ENCODE measurements around the gene ARSA.
"Not testable (repeated sequence)": the region's sequence is repeated elsewhere in the genome, so short reads cannot be mapped to it uniquely, and the experiment has no call there.

Gene ARSA

GRCh38 chr22:50609599-50609998 is 18.4 kb downstream of the ARSA start:
- Histone ChIP-seq H3K27ac (ENCODE audit: insufficient read depth, low read depth, low read length, poor library complexity, severe bottlenecking) (no peak overlapping the region), H3K9me3 (ENCODE audit: control insufficient read depth, low read length) (no peaks in the 10 kb centered on the region), H3K36me3 (ENCODE audit: control insufficient read depth, insufficient read depth, low read length) (no peaks in the 10 kb centered on the region), H3K27me3 (ENCODE audit: control insufficient read depth, insufficient read depth, low read length, poor library complexity, severe bottlenecking) (peaks cover 45% of the 10 kb centered on the region), H3K4me1 (ENCODE audit: control insufficient read depth, insufficient read depth, low read length) (no peaks in the 10 kb centered on the region), H3K4me3 (ENCODE audit: insufficient read depth, low read depth, low read length) (no peak overlapping the region)
- WGBS, 2 experiments = 86 to 88% methylated on average over 12 of the region's 12 CpGs

GRCh38 chr22:50608996-50609395 is 19.0 kb downstream of the ARSA start:
- 95 to 96% methylated on average over 10 of the region's 10 CpGs for WGBS, 2 experiments
- H3K27me3 ChIP-seq (ENCODE audit: control insufficient read depth, insufficient read depth, low read length, poor library complexity, severe bottlenecking) = peaks cover 50% of the 10 kb centered on the region
- no peaks in the 10 kb centered on the region for H3K9me3 ChIP-seq (ENCODE audit: control insufficient read depth, low read length)
- no peaks in the 10 kb centered on the region for H3K36me3 ChIP-seq (ENCODE audit: control insufficient read depth, insufficient read depth, low read length)
- H3K4me3 ChIP-seq (ENCODE audit: insufficient read depth, low read depth, low read length) = no peak overlapping the region
- no peaks in the 10 kb centered on the region for H3K4me1 ChIP-seq (ENCODE audit: control insufficient read depth, insufficient read depth, low read length)
- H3K27ac ChIP-seq (ENCODE audit: insufficient read depth, low read depth, low read length, poor library complexity, severe bottlenecking) = no peak overlapping the region

GRCh38 chr22:50608058-50608840 is 19.7 kb downstream of the ARSA start:
- not testable (repeated sequence) for H3K4me3 ChIP-seq (ENCODE audit: insufficient read depth, low read depth, low read length); H3K9me3 ChIP-seq (ENCODE audit: control insufficient read depth, low read length); H3K27ac ChIP-seq (ENCODE audit: insufficient read depth, low read depth, low read length, poor library complexity, severe bottlenecking); H3K36me3 ChIP-seq (ENCODE audit: control insufficient read depth, insufficient read depth, low read length); H3K4me1 ChIP-seq (ENCODE audit: control insufficient read depth, insufficient read depth, low read length)
- H3K27me3 ChIP-seq (ENCODE audit: control insufficient read depth, insufficient read depth, low read length, poor library complexity, severe bottlenecking) = peaks cover 54% of the 10 kb centered on the region
- 91 to 92% methylated on average over 39 of the region's 39 CpGs for WGBS, 2 experiments

GRCh38 chr22:50607659-50608020 is 20.3 kb downstream of the ARSA start:
- 86 to 88% methylated on average over 6 of the region's 6 CpGs for WGBS, 2 experiments
- no peak overlapping the region for H3K4me3 ChIP-seq (ENCODE audit: insufficient read depth, low read depth, low read length)
- H3K4me1 ChIP-seq (ENCODE audit: control insufficient read depth, insufficient read depth, low read length) = no peaks in the 10 kb centered on the region
- no peaks in the 10 kb centered on the region for H3K9me3 ChIP-seq (ENCODE audit: control insufficient read depth, low read length)
- H3K27ac ChIP-seq (ENCODE audit: insufficient read depth, low read depth, low read length, poor library complexity, severe bottlenecking) = no peak overlapping the region
- H3K27me3 ChIP-seq (ENCODE audit: control insufficient read depth, insufficient read depth, low read length, poor library complexity, severe bottlenecking) = peaks cover 56% of the 10 kb centered on the region
- no peaks in the 10 kb centered on the region for H3K36me3 ChIP-seq (ENCODE audit: control insufficient read depth, insufficient read depth, low read length)

- WGBS, 2 experiments = 90 to 93% methylated on average over 18 of the region's 18 CpGs
- H3K9me3 ChIP-seq (ENCODE audit: control insufficient read depth, low read length) = no peaks in the 10 kb centered on the region
- H3K4me1 ChIP-seq (ENCODE audit: control insufficient read depth, insufficient read depth, low read length) = peaks cover 2% of the 10 kb centered on the region
- H3K27me3 ChIP-seq (ENCODE audit: control insufficient read depth, insufficient read depth, low read length, poor library complexity, severe bottlenecking) = peaks cover 62% of the 10 kb centered on the region
- no peak overlapping the region for H3K4me3 ChIP-seq (ENCODE audit: insufficient read depth, low read depth, low read length)
- H3K36me3 ChIP-seq (ENCODE audit: control insufficient read depth, insufficient read depth, low read length) = no peaks in the 10 kb centered on the region
- H3K27ac ChIP-seq (ENCODE audit: insufficient read depth, low read depth, low read length, poor library complexity, severe bottlenecking) = no peak overlapping the region
Measured at GRCh38 chr22:50606946-50607658, 20.9 kb downstream of the ARSA start.

GRCh38 chr22:50606165-50606945 is 21.6 kb downstream of the ARSA start:
- Histone ChIP-seq H3K27ac (ENCODE audit: insufficient read depth, low read depth, low read length, poor library complexity, severe bottlenecking) (no peak overlapping the region), H3K9me3 (ENCODE audit: control insufficient read depth, low read length) (no peaks in the 10 kb centered on the region), H3K27me3 (ENCODE audit: control insufficient read depth, insufficient read depth, low read length, poor library complexity, severe bottlenecking) (peaks cover 69% of the 10 kb centered on the region), H3K4me3 (ENCODE audit: insufficient read depth, low read depth, low read length) (no peak overlapping the region), H3K36me3 (ENCODE audit: control insufficient read depth, insufficient read depth, low read length) (no peaks in the 10 kb centered on the region), H3K4me1 (ENCODE audit: control insufficient read depth, insufficient read depth, low read length) (peaks cover 9% of the 10 kb centered on the region)
- WGBS, 2 experiments = 80 to 82% methylated on average over 19 of the region's 19 CpGs

- no peaks in the 10 kb centered on the region for H3K9me3 ChIP-seq (ENCODE audit: control insufficient read depth, low read length)
- WGBS, 2 experiments = 90% methylated on average over 20 of the region's 20 CpGs
- H3K27ac ChIP-seq (ENCODE audit: insufficient read depth, low read depth, low read length, poor library complexity, severe bottlenecking) = no peak overlapping the region
- peaks cover 13% of the 10 kb centered on the region for H3K4me1 ChIP-seq (ENCODE audit: control insufficient read depth, insufficient read depth, low read length)
- no peak overlapping the region for H3K4me3 ChIP-seq (ENCODE audit: insufficient read depth, low read depth, low read length)
- no peaks in the 10 kb centered on the region for H3K36me3 ChIP-seq (ENCODE audit: control insufficient read depth, insufficient read depth, low read length)
- peaks cover 76% of the 10 kb centered on the region for H3K27me3 ChIP-seq (ENCODE audit: control insufficient read depth, insufficient read depth, low read length, poor library complexity, severe bottlenecking)
Measured at GRCh38 chr22:50605613-50606074, 22.3 kb downstream of the ARSA start.

GRCh38 chr22:50605002-50605612 is 22.8 kb downstream of the ARSA start:
- H3K36me3 ChIP-seq (ENCODE audit: control insufficient read depth, insufficient read depth, low read length) = no peaks in the 10 kb centered on the region
- no peak overlapping the region for H3K27ac ChIP-seq (ENCODE audit: insufficient read depth, low read depth, low read length, poor library complexity, severe bottlenecking)
- H3K27me3 ChIP-seq (ENCODE audit: control insufficient read depth, insufficient read depth, low read length, poor library complexity, severe bottlenecking) = peaks cover 78% of the 10 kb centered on the region
- H3K9me3 ChIP-seq (ENCODE audit: control insufficient read depth, low read length) = no peaks in the 10 kb centered on the region
- H3K4me3 ChIP-seq (ENCODE audit: insufficient read depth, low read depth, low read length) = no peak overlapping the region
- H3K4me1 ChIP-seq (ENCODE audit: control insufficient read depth, insufficient read depth, low read length) = peaks cover 13% of the 10 kb centered on the region
- WGBS, 2 experiments = 91 to 92% methylated on average over 23 of the region's 23 CpGs

- WGBS, 2 experiments = 82 to 83% methylated on average over 103 of the region's 103 CpGs
- no peaks in the 10 kb centered on the region for H3K36me3 ChIP-seq (ENCODE audit: control insufficient read depth, insufficient read depth, low read length)
- H3K4me1 ChIP-seq (ENCODE audit: control insufficient read depth, insufficient read depth, low read length) = peaks cover 13% of the 10 kb centered on the region
- H3K9me3 ChIP-seq (ENCODE audit: control insufficient read depth, low read length) = no peaks in the 10 kb centered on the region
- no peak overlapping the region for H3K27ac ChIP-seq (ENCODE audit: insufficient read depth, low read depth, low read length, poor library complexity, severe bottlenecking)
- H3K27me3 ChIP-seq (ENCODE audit: control insufficient read depth, insufficient read depth, low read length, poor library complexity, severe bottlenecking) = peaks cover 85% of the 10 kb centered on the region
- no peak overlapping the region for H3K4me3 ChIP-seq (ENCODE audit: insufficient read depth, low read depth, low read length)
Measured at GRCh38 chr22:50604256-50605001, 23.5 kb downstream of the ARSA start.

All from ectodermal cell (in vitro differentiated cells).